ENCODE data around the gene VMA21. TPM values are rescaled to one million over a fixed set of nuclear protein-coding genes. Genes with fewer than 3 reads are reported as not detected.
A peak's percentile ranks its signal among the peaks of the same experiment; 100 is the strongest.

Gene VMA21
- total and polyA plus RNA-seq, 2 donors (not counting 1 experiment from before 2014, with no cell fraction given) = 31.7 to 39.3 TPM

GRCh38 chrX:151359931-151360871 lies 36.8 kb upstream of the VMA21 start:
- Histone ChIP-seq H3K4me2 (ENCODE audit: extremely low read depth, insufficient read depth, low read length) (no peak overlapping the region), H2AFZ (ENCODE audit: low read length) (no peak overlapping the region), H3K36me3 (ENCODE audit: control insufficient read depth, insufficient read depth, low read length) (no peaks in the 10 kb centered on the region), H4K20me1 (ENCODE audit: control insufficient read depth, extremely low read depth, insufficient read depth, low read length) (no peaks in the 10 kb centered on the region), H3K4me3 (replicated peaks in 1 of 4; ENCODE audit: control extremely low read depth in 1 of 4, insufficient read depth in 1 of 4, low read depth in 3 of 4, low read length in 4 of 4) (peak overlapping the region in 1 of 4 experiments; percentile 4), H3K4me1 (ENCODE audit: control insufficient read depth, extremely low read depth, insufficient read depth, low read length) (no peaks in the 10 kb centered on the region), H3K79me2 (ENCODE audit: control insufficient read depth, insufficient read depth, low read length) (no peaks in the 10 kb centered on the region), H3K9ac (ENCODE audit: insufficient read depth, low read length) (no peak overlapping the region), H3K9me3 (ENCODE audit: control insufficient read depth, insufficient read depth, low read depth, low read length) (no peaks in the 10 kb centered on the region), H3K27ac (ENCODE audit: insufficient read depth, low read length) (no peak overlapping the region), H3K27me3 (ENCODE audit: control insufficient read depth, insufficient read depth, low read length) (no peaks in the 10 kb centered on the region)
- peak in 1 of 2 donors; percentile 1 for DNase-seq (ENCODE audit: low read depth in 2 of 2)
- no peak for TF ChIP-seq EZH2 (IDR thresholded peaks at IDR 0.05; ENCODE audit: low read length, missing control alignments)
- peak; percentile 44 to 67 for TF ChIP-seq CTCF (conservative IDR thresholded peaks at IDR 0.05 in 1 of 2, IDR thresholded peaks at IDR 0.05 in 1 of 2; ENCODE audit: low read depth in 1 of 2, low read length in 2 of 2)

GRCh38 chrX:151363316-151363715 lies 33.7 kb upstream of the VMA21 start:
- H3K4me1 ChIP-seq (ENCODE audit: control insufficient read depth, extremely low read depth, insufficient read depth, low read length) = no peaks in the 10 kb centered on the region
- H3K27ac ChIP-seq (ENCODE audit: insufficient read depth, low read length) = no peak overlapping the region
- H3K36me3 ChIP-seq (ENCODE audit: control insufficient read depth, insufficient read depth, low read length) = no peaks in the 10 kb centered on the region
- TF ChIP-seq CTCF (conservative IDR thresholded peaks at IDR 0.05 in 1 of 2, IDR thresholded peaks at IDR 0.05 in 1 of 2; ENCODE audit: low read depth in 1 of 2, low read length in 2 of 2) (no peak), EZH2 (IDR thresholded peaks at IDR 0.05; ENCODE audit: low read length, missing control alignments) (no peak)
- no peak overlapping the region for H3K9ac ChIP-seq (ENCODE audit: insufficient read depth, low read length)
- H2AFZ ChIP-seq (ENCODE audit: low read length) = no peak overlapping the region
- no peak for DNase-seq (ENCODE audit: low read depth in 2 of 2)
- no peak overlapping the region for H3K4me2 ChIP-seq (ENCODE audit: extremely low read depth, insufficient read depth, low read length)
- H3K27me3 ChIP-seq (ENCODE audit: control insufficient read depth, insufficient read depth, low read length) = no peaks in the 10 kb centered on the region
- H3K4me3 ChIP-seq (replicated peaks in 1 of 4; ENCODE audit: control extremely low read depth in 1 of 4, insufficient read depth in 1 of 4, low read depth in 3 of 4, low read length in 4 of 4) = no peak overlapping the region
- H4K20me1 ChIP-seq (ENCODE audit: control insufficient read depth, extremely low read depth, insufficient read depth, low read length) = no peaks in the 10 kb centered on the region
- H3K79me2 ChIP-seq (ENCODE audit: control insufficient read depth, insufficient read depth, low read length) = no peaks in the 10 kb centered on the region
- no peaks in the 10 kb centered on the region for H3K9me3 ChIP-seq (ENCODE audit: control insufficient read depth, insufficient read depth, low read depth, low read length)

GRCh38 chrX:151365579-151365978 lies 31.4 kb upstream of the VMA21 start:
- no peaks in the 10 kb centered on the region for H3K9me3 ChIP-seq (ENCODE audit: control insufficient read depth, insufficient read depth, low read depth, low read length)
- no peaks in the 10 kb centered on the region for H4K20me1 ChIP-seq (ENCODE audit: control insufficient read depth, extremely low read depth, insufficient read depth, low read length)
- H3K4me2 ChIP-seq (ENCODE audit: extremely low read depth, insufficient read depth, low read length) = no peak overlapping the region
- H3K27ac ChIP-seq (ENCODE audit: insufficient read depth, low read length) = no peak overlapping the region
- H3K36me3 ChIP-seq (ENCODE audit: control insufficient read depth, insufficient read depth, low read length) = no peaks in the 10 kb centered on the region
- no peak overlapping the region for H2AFZ ChIP-seq (ENCODE audit: low read length)
- H3K4me1 ChIP-seq (ENCODE audit: control insufficient read depth, extremely low read depth, insufficient read depth, low read length) = no peaks in the 10 kb centered on the region
- no peak overlapping the region for H3K4me3 ChIP-seq (replicated peaks in 1 of 4; ENCODE audit: control extremely low read depth in 1 of 4, insufficient read depth in 1 of 4, low read depth in 3 of 4, low read length in 4 of 4)
- no peak overlapping the region for H3K9ac ChIP-seq (ENCODE audit: insufficient read depth, low read length)
- TF ChIP-seq EZH2 (IDR thresholded peaks at IDR 0.05; ENCODE audit: low read length, missing control alignments) = no peak
- no peak for TF ChIP-seq CTCF (conservative IDR thresholded peaks at IDR 0.05 in 1 of 2, IDR thresholded peaks at IDR 0.05 in 1 of 2; ENCODE audit: low read depth in 1 of 2, low read length in 2 of 2)
- H3K27me3 ChIP-seq (ENCODE audit: control insufficient read depth, insufficient read depth, low read length) = no peaks in the 10 kb centered on the region
- DNase-seq (ENCODE audit: low read depth in 2 of 2) = no peak
- no peaks in the 10 kb centered on the region for H3K79me2 ChIP-seq (ENCODE audit: control insufficient read depth, insufficient read depth, low read length)

Data from fibroblast of lung (primary cell).